Measurements from ENCODE around the gene TRAPPC10. TPM values are rescaled to one million over a fixed set of nuclear protein-coding genes. Genes with fewer than 3 reads are reported as not detected.

Gene TRAPPC10
- total and polyA plus RNA-seq, 9 of the 15 experiments (the other 6 are each of a cell fraction or from before 2014, with no cell fraction given), result 1.1 to 33.8 (median 24.3) TPM

DNA sequence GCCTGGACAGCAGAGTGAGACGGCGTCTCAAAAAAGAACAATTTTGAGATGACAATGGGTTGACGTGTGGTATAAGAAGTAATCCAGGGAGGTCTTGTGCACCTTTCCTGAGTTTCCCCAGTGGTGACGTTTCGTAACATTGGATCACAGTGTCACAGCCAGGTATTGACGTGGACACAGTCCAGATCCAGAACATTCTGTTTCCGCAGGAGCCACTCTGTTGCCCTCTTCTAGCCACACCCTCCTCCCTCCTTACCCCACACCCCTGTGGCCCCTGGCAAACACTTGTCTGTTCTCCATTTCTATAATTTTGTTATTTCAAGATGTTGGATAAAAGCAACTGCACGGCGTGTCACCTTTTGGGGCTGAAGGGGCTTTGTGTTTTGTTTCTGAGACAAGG is 6.5 kb upstream of the TRAPPC10 start:
- Histone ChIP-seq H3K4me1 (replicated peaks in 1 of 2; ENCODE audit: control insufficient read depth in 2 of 2, insufficient read depth in 2 of 2, low read length in 2 of 2) (peaks cover 9 to 16% of the 10 kb centered on the region in 2 experiments; a peak in 4 of 5 replicates), H3K4me3 (no peak overlapping the region), H3K4me2 (ENCODE audit: insufficient read depth, low read length) (no peak overlapping the region), H3K27ac (ENCODE audit: extremely low read depth, low read depth, low read length) (no peak overlapping the region), H2AFZ (ENCODE audit: low read depth, low read length) (no peak overlapping the region), H4K20me1 (replicated peaks; ENCODE audit: control insufficient read depth, insufficient read depth, low read length) (no peaks in the 10 kb centered on the region), H3K9ac (ENCODE audit: insufficient read depth in 1 of 2, low read depth in 2 of 2, low read length in 2 of 2) (no peak overlapping the region; a peak in 1 of 4 replicates), H3K79me2 (ENCODE audit: control insufficient read depth, insufficient read depth, low read length) (peaks cover 3% of the 10 kb centered on the region; the same call in 1 of the 3 replicates), H3K27me3 (ENCODE audit: control insufficient read depth in 2 of 2, insufficient read depth in 2 of 2, low read length in 2 of 2) (peaks cover 0 to 4% of the 10 kb centered on the region in 2 experiments; a peak in 1 of 5 replicates), H3K9me1 (ENCODE audit: control insufficient read depth, insufficient read depth, low read length) (no peaks in the 10 kb centered on the region), H3K9me3 (replicated peaks; ENCODE audit: control insufficient read depth, insufficient read depth, low read depth, low read length) (no peaks in the 10 kb centered on the region), H3K36me3 (ENCODE audit: control insufficient read depth, insufficient read depth, low read length) (no peaks in the 10 kb centered on the region)
- intact Hi-C loops (cut with micrococcal nuclease) (no loop called here), in situ Hi-C loops (cut with MboI) (no loop called here)
- BruUV-seq (replicated peaks), result no TSS peak
- no peak for FAIRE-seq
- ChIA-PET POLR2A (no interaction called here), CTCF (ENCODE audit: low intra/inter-chr PET ratio) (no interaction called here)
- TF ChIP-seq TRIM24 (IDR thresholded peaks at IDR 0.05) (no peak), SRF (CRISPR knock-in tag; IDR thresholded peaks at IDR 0.05) (no peak), HDAC8 (tag; IDR thresholded peaks at IDR 0.05) (no peak), BRCA1 (IDR thresholded peaks at IDR 0.05) (no peak), BRCA1 (CRISPR knock-in tag; IDR thresholded peaks at IDR 0.05) (no peak), ZNF561 (CRISPR knock-in tag; conservative IDR thresholded peaks at IDR 0.05) (no peak), ELF2 (CRISPR knock-in tag; IDR thresholded peaks at IDR 0.05) (no peak), MAFF (IDR thresholded peaks at IDR 0.05; ENCODE audit: low read length) (no peak), FOXJ2 (tag; IDR thresholded peaks at IDR 0.05) (no peak), GABPB2 (CRISPR knock-in tag; conservative IDR thresholded peaks at IDR 0.05) (no peak), ZNF551 (CRISPR knock-in tag; IDR thresholded peaks at IDR 0.05) (no peak), POLR2G (IDR thresholded peaks at IDR 0.05; ENCODE audit: low read depth, low read length) (no peak)
- TF ChIP-seq, protein P1, sequence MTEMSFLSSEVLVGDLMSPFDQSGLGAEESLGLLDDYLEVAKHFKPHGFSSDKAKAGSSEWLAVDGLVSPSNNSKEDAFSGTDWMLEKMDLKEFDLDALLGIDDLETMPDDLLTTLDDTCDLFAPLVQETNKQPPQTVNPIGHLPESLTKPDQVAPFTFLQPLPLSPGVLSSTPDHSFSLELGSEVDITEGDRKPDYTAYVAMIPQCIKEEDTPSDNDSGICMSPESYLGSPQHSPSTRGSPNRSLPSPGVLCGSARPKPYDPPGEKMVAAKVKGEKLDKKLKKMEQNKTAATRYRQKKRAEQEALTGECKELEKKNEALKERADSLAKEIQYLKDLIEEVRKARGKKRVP (CRISPR knock-in tag; IDR thresholded peaks at IDR 0.05), result no peak
- TF ChIP-seq, protein P2, sequence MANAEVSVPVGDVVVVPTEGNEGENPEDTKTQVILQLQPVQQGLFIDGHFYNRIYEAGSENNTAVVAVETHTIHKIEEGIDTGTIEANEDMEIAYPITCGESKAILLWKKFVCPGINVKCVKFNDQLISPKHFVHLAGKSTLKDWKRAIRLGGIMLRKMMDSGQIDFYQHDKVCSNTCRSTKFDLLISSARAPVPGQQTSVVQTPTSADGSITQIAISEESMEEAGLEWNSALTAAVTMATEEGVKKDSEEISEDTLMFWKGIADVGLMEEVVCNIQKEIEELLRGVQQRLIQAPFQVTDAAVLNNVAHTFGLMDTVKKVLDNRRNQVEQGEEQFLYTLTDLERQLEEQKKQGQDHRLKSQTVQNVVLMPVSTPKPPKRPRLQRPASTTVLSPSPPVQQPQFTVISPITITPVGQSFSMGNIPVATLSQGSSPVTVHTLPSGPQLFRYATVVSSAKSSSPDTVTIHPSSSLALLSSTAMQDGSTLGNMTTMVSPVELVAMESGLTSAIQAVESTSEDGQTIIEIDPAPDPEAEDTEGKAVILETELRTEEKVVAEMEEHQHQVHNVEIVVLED (CRISPR knock-in tag; IDR thresholded peaks at IDR 0.05), result no peak
- no peak for DNase-seq (ENCODE audit: extremely low read depth in 1 of 4, low spot score in 3 of 4)
- WGBS (ENCODE audit: insufficient coverage, low coverage, missing lambda C conversion rate), result 60% methylated on average over 9 of the region's 9 CpGs
- ATAC-seq, result no peak

Measured in K562 (cell line).